GM12878 (cell line): ENCODE results near the gene SNN. TPM values are rescaled to one million over a fixed set of nuclear protein-coding genes. Genes with fewer than 3 reads are reported as not detected.

Experiments
- ATAC-seq: fragments of 200-7000 bp; cut with Tn5 transposase; 3 replicates; pipeline ENCODE4 v1.9.1; 2020; ENCODE audit warnings: mild to moderate bottlenecking, moderate library complexity
- BruUV-seq: library from RNA; stranded (reverse); fragments of 400-500 nt; replicated peaks from 2 replicates; lab custom pipeline; 2021; lab: Mats Ljungman, UMichigan
- CTCF ChIA-PET: fragments of 300-600 bp; sonication (Branson Sonifier 250); formaldehyde crosslinking; extraction: SDS; loops from one replicate; lab custom pipeline; 2021; ENCODE audit warnings: inconsistent platforms; lab: Yijun Ruan, JAX
- POLR2A ChIA-PET: fragments of 350-600 bp; formaldehyde crosslinking; extraction: SDS; loops from one replicate; lab custom pipeline; 2021; ENCODE audit warnings: inconsistent platforms; lab: Charles Lee
- RAD21 ChIA-PET: fragments of 300-600 bp; sonication (Branson Sonifier 250); formaldehyde crosslinking; loops from one replicate; lab custom pipeline; 2023; ENCODE audit warnings: antibody characterized with exemption; ENCODE audit not compliant: unreplicated experiment; lab: Charles Lee
- SMC1A ChIA-PET: fragments of 300-600 bp; sonication (Branson Sonifier 250); formaldehyde crosslinking; loops from one replicate; lab custom pipeline; 2023; ENCODE audit not compliant: unreplicated experiment, uncharacterized antibody; lab: Charles Lee
- DNase-seq: peaks from one replicate; pipeline ENCODE4 v3.0.0-alpha.2; 2011; ENCODE audit warnings: low read depth, low spot score
- FAIRE-seq: peaks from 3 replicates; lab custom pipeline; 2011; peaks lifted over from hg19 to GRCh38; lab: Jason Lieb, UNC
- H2AFZ ChIP-seq: 2 replicates; pipeline ENCODE4 v1.6.0; 2011; ENCODE audit warnings: low read depth, low read length, control low read depth; ENCODE audit not compliant: control insufficient read depth
- H3K27ac ChIP-seq: 2 replicates; pipeline ENCODE4 v1.5.1; 2011; ENCODE audit warnings: control low read depth; ENCODE audit not compliant: control insufficient read depth, insufficient read depth
- H3K27me3 ChIP-seq, 2 experiments: replicated peaks in 1 of 2; 2 replicates each; pipeline versions ENCODE4 v1.6.0 to v1.6.1; 2011; ENCODE audit warnings: low read length in 1 of 2; ENCODE audit not compliant: control insufficient read depth in 2 of 2, insufficient read depth in 2 of 2
- H3K36me3 ChIP-seq, 2 experiments: 2 replicates each; pipeline ENCODE4 v1.5.1; 2011; ENCODE audit warnings: low read length in 1 of 2; ENCODE audit not compliant: control insufficient read depth in 2 of 2, insufficient read depth in 2 of 2
- H3K4me1 ChIP-seq: 2 replicates; pipeline ENCODE4 v1.6.1; 2011; ENCODE audit warnings: mild to moderate bottlenecking, low read length, moderate library complexity, mixed read lengths; ENCODE audit not compliant: control insufficient read depth, insufficient read depth
- H3K4me2 ChIP-seq: 2 replicates; pipeline ENCODE4 v1.6.0; 2011; ENCODE audit warnings: control low read depth; ENCODE audit not compliant: control insufficient read depth, insufficient read depth
- H3K4me3 ChIP-seq: fragments of 200-600 bp; sonication (generic); 2 replicates; pipeline ENCODE4 v1.5.1; 2016
- H3K79me2 ChIP-seq: 2 replicates; pipeline ENCODE4 v1.6.0; 2011; ENCODE audit warnings: low read length; ENCODE audit not compliant: control insufficient read depth, insufficient read depth
- H3K9ac ChIP-seq: 2 replicates; pipeline ENCODE4 v1.8.0; 2011; ENCODE audit warnings: low read length, control low read depth, mixed read lengths; ENCODE audit not compliant: control insufficient read depth, insufficient read depth
- H3K9me3 ChIP-seq: replicated peaks from 3 replicates; pipeline ENCODE4 v1.5.1; 2011; ENCODE audit warnings: mild to moderate bottlenecking, low read length; ENCODE audit not compliant: control insufficient read depth, insufficient read depth
- H4K20me1 ChIP-seq: 2 replicates; pipeline ENCODE4 v1.6.0; 2011; ENCODE audit not compliant: control insufficient read depth, insufficient read depth
- CBX5 ChIP-seq: sonication (generic); IDR thresholded peaks from 2 replicates; pipeline ENCODE4 v1.6.1; 2016; ENCODE audit warnings: low read depth, moderate library complexity, mild to moderate bottlenecking, inconsistent platforms
- CHD2 ChIP-seq: IDR thresholded peaks from 2 replicates; pipeline ENCODE4 v1.6.1; 2011; ENCODE audit warnings: low read depth, low read length, improper control_type of control experiment, borderline replicate concordance
- CREB1 ChIP-seq: IDR thresholded peaks from 2 replicates; pipeline ENCODE4 v1.6.1; 2012; ENCODE audit warnings: low read depth, mild to moderate bottlenecking, inconsistent platforms
- EED ChIP-seq: sonication (generic); IDR thresholded peaks from 2 replicates; pipeline ENCODE4 v1.6.1; 2016; ENCODE audit warnings: antibody characterized with exemption, low read depth
- EP300 ChIP-seq, 2 experiments: fragments of 150-350 bp in 1 of 2; IDR thresholded peaks; 2 replicates each; pipeline ENCODE4 v1.6.1; 2011 to 2012; ENCODE audit warnings: low read depth in 2 of 2, low read length in 2 of 2, borderline replicate concordance in 1 of 2, improper control_type of control experiment in 1 of 2, inconsistent platforms in 1 of 2; ENCODE audit not compliant: control insufficient read depth in 1 of 2
- FOXM1 ChIP-seq: IDR thresholded peaks from 2 replicates; pipeline ENCODE4 v1.6.1; 2012; ENCODE audit warnings: low read depth, mild to moderate bottlenecking, inconsistent platforms, low read length, moderate library complexity
- NR2F1 ChIP-seq: fragments of 450-650 bp; conservative IDR thresholded peaks from 2 replicates; pipeline ENCODE4 v1.6.1; 2017; ENCODE audit warnings: mild to moderate bottlenecking
- NRF1 ChIP-seq: conservative IDR thresholded peaks from 2 replicates; pipeline ENCODE4 v1.6.1; 2011; ENCODE audit warnings: mild to moderate bottlenecking, low read depth, low read length, improper control_type of control experiment
- POU2F2 ChIP-seq: IDR thresholded peaks from 3 replicates; pipeline ENCODE4 v1.6.1; 2011; ENCODE audit warnings: low read depth, mild to moderate bottlenecking, low read length, borderline replicate concordance
- RAD51 ChIP-seq: fragments of 450-650 bp; IDR thresholded peaks from 2 replicates; pipeline ENCODE4 v1.6.1; 2016; ENCODE audit warnings: moderate library complexity, mild to moderate bottlenecking, inconsistent platforms
- SPI1 ChIP-seq: IDR thresholded peaks from 2 replicates; pipeline ENCODE4 v1.6.1; 2011; ENCODE audit warnings: low read depth, mild to moderate bottlenecking, low read length, moderate library complexity, borderline replicate concordance; ENCODE audit not compliant: insufficient read depth
- SREBF1 ChIP-seq: IDR thresholded peaks from 2 replicates; pipeline ENCODE4 v1.6.1; 2012; ENCODE audit warnings: mild to moderate bottlenecking, low read length
- STAT3 ChIP-seq: IDR thresholded peaks from 2 replicates; pipeline ENCODE4 v1.6.1; 2011; ENCODE audit warnings: low read depth, low read length, improper control_type of control experiment
- TCF12 ChIP-seq: IDR thresholded peaks from 2 replicates; pipeline ENCODE4 v1.6.1; 2011; ENCODE audit warnings: low read depth, mild to moderate bottlenecking, low read length
- YY1 ChIP-seq: IDR thresholded peaks from 2 replicates; pipeline ENCODE4 v1.6.1; 2011; ENCODE audit warnings: low read depth, mild to moderate bottlenecking, low read length
- ZNF384 ChIP-seq: IDR thresholded peaks from 2 replicates; pipeline ENCODE4 v1.6.1; 2012; ENCODE audit warnings: low read depth, mild to moderate bottlenecking, low read length, improper control_type of control experiment, borderline replicate concordance
- WGBS: methylation state at CpG from one replicate; pipeline ENCODE4 v1.1.6; 2016; ENCODE audit warnings: low lambda C conversion rate; ENCODE audit not compliant: insufficient replicate concordance, insufficient coverage; ENCODE audit errors: missing lambda C conversion rate; 5-methylcytosine and 5-hydroxymethylcytosine counted together
- in situ Hi-C: fragments of 300-500 bp; cut with MboI; formaldehyde crosslinking; loops from 9 replicates; pipeline ENCODE4 v1.14.3; 2018; ENCODE audit warnings: mixed read lengths
- intact Hi-C: fragments of 100-400 bp; cut with micrococcal nuclease; formaldehyde crosslinking; loops from one replicate; pipeline ENCODE4 v1.14.2; 2022; ENCODE audit not compliant: unreplicated experiment
- polyA plus RNA-seq, 11 experiments: library from polyadenylated mRNA; depleted of rRNA in 4 of 11; unstranded in 6 of 11; stranded (reverse) in 5 of 11; fragments of >200 nt; fragmentation: Nextera tagmentation in 4 of 11; fragmentation: Illumina TruSeq in 1 of 11; extraction: Ambion mirVana in 4 of 11; extraction: Trizol in 1 of 11; gene quantifications; 1 replicate in 1 of 11; 2 replicates in 10 of 11; pipeline versions ENCODE4 v1.2.1 to v1.2.3, GENCODE V29; 2011 to 2016; ENCODE audit warnings: inconsistent platforms in 2 of 11, missing spikeins in 2 of 11, low read depth in 1 of 11
- total RNA-seq, 4 experiments: library from RNA; depleted of rRNA in 3 of 4; stranded (reverse); fragments of >200 nt in 3 of 4; fragmentation: Illumina TruSeq in 1 of 4; extraction: Trizol in 1 of 4; gene quantifications; 2 replicates each; pipeline versions ENCODE4 v1.2.1 to v1.2.3, GENCODE V29; 2013 to 2021
- TF ChIP-seq, protein P1 (sequence below): fragments of 450-650 bp; IDR thresholded peaks from 2 replicates; pipeline ENCODE4 v1.6.1; 2016; ENCODE audit warnings: mild to moderate bottlenecking
- TF ChIP-seq, protein P2 (sequence below): IDR thresholded peaks from 2 replicates; pipeline ENCODE4 v1.6.1; 2011; ENCODE audit warnings: borderline replicate concordance, low read depth, mild to moderate bottlenecking, moderate library complexity, low read length; ENCODE audit not compliant: insufficient read depth, poor library complexity, severe bottlenecking
- TF ChIP-seq, protein P3 (sequence below): fragments of 450-650 bp; IDR thresholded peaks from 2 replicates; pipeline ENCODE4 v1.6.1; 2017; ENCODE audit warnings: low read depth, mild to moderate bottlenecking, moderate library complexity

Gene SNN
- total and polyA plus RNA-seq, 10 of the 15 experiments (the other 5 are each of a cell fraction or from before 2014, with no cell fraction given) = 2.2 to 43.4 (median 27.8) TPM

DNA sequence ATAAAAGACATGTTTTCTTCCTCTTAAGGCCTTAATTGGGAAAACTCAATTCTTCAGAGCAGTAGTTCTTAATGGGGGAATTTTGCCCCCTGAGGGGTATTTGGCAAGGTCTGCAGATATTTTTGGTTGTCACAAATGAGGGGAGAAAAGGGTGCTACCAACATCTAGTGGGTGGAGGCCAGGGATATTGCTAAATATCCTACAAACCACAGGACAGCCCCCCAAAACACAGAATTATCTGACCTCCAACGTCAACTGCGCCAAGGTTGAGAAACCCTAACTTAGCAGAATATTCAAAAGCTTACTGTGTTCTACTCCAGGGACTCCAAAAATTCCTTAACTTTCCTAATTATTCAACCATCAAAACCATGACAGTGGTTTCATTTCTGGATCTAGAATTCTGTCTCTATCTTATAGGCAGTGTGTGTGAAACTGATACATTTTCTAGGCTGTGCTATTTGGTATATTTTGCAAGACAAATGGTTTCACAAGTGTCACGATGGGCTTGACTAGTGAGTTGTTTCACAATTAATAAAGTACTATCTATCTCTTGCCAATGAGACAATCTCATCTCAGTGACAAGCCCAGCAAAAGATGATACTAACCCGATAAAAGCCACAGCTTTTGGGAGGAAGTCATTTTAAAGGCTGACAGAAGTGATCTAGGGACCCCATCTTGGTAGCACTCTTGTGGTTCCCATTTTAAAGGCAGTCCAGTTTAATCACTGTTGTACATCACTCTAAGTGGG is 59.7 kb downstream of the SNN start:
- H3K4me3 ChIP-seq = no peak overlapping the region
- TSS peak; percentile 16 for BruUV-seq
- peak; percentile 89 for ATAC-seq
- TF ChIP-seq SPI1 = peak; percentile 42; the same call in 1 of the 2 replicates
- TF ChIP-seq ZNF384 = no peak
- no peak for TF ChIP-seq NR2F1
- TF ChIP-seq YY1 = peak; percentile 49; the same call in 1 of the 2 replicates
- no peak for TF ChIP-seq TCF12
- TF ChIP-seq, protein P1, sequence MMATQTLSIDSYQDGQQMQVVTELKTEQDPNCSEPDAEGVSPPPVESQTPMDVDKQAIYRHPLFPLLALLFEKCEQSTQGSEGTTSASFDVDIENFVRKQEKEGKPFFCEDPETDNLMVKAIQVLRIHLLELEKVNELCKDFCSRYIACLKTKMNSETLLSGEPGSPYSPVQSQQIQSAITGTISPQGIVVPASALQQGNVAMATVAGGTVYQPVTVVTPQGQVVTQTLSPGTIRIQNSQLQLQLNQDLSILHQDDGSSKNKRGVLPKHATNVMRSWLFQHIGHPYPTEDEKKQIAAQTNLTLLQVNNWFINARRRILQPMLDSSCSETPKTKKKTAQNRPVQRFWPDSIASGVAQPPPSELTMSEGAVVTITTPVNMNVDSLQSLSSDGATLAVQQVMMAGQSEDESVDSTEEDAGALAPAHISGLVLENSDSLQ = peak; percentile 39
- no peak for TF ChIP-seq CBX5
- TF ChIP-seq EP300 (IDR thresholded peaks at IDR 0.05; ENCODE audit: borderline replicate concordance in 1 of 2, control insufficient read depth in 1 of 2, low read depth in 2 of 2, low read length in 2 of 2) = 0 out of 4 replicates have a peak, but pooled peaks of 1 of the 2 experiments have one; percentile 32
- TF ChIP-seq, protein P2, sequence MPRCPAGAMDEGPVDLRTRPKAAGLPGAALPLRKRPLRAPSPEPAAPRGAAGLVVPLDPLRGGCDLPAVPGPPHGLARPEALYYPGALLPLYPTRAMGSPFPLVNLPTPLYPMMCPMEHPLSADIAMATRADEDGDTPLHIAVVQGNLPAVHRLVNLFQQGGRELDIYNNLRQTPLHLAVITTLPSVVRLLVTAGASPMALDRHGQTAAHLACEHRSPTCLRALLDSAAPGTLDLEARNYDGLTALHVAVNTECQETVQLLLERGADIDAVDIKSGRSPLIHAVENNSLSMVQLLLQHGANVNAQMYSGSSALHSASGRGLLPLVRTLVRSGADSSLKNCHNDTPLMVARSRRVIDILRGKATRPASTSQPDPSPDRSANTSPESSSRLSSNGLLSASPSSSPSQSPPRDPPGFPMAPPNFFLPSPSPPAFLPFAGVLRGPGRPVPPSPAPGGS = no peak
- TF ChIP-seq CREB1 = peak; percentile 30; the same call in 1 of the 2 replicates
- no peak for TF ChIP-seq RAD51
- peak; percentile 42; the same call in 1 of the 2 replicates for TF ChIP-seq FOXM1
- no peak for TF ChIP-seq POU2F2
- TF ChIP-seq STAT3 = no peak
- no peak for TF ChIP-seq CHD2
- TF ChIP-seq SREBF1 = no peak
- 0 out of 2 replicates have a peak, but pooled peaks have one; percentile 32 for TF ChIP-seq EED
- TF ChIP-seq, protein P3, sequence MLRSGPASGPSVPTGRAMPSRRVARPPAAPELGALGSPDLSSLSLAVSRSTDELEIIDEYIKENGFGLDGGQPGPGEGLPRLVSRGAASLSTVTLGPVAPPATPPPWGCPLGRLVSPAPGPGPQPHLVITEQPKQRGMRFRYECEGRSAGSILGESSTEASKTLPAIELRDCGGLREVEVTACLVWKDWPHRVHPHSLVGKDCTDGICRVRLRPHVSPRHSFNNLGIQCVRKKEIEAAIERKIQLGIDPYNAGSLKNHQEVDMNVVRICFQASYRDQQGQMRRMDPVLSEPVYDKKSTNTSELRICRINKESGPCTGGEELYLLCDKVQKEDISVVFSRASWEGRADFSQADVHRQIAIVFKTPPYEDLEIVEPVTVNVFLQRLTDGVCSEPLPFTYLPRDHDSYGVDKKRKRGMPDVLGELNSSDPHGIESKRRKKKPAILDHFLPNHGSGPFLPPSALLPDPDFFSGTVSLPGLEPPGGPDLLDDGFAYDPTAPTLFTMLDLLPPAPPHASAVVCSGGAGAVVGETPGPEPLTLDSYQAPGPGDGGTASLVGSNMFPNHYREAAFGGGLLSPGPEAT = 0 out of 2 replicates have a peak, but pooled peaks have one; percentile 41
- no peak for TF ChIP-seq NRF1

More for the DNA sequence above, 59.7 kb downstream of the SNN start:
- DNase-seq = no peak
- H3K79me2 ChIP-seq = peaks cover 62% of the 10 kb centered on the region
- intact Hi-C loops = no loop called here
- H3K27me3 ChIP-seq = no peaks in the 10 kb centered on the region
- RAD21 ChIA-PET = no interaction called here
- peaks cover 35% of the 10 kb centered on the region for H3K4me1 ChIP-seq
- H3K9ac ChIP-seq = peak overlapping the region; percentile 27; the same call in 1 of the 2 replicates
- peak overlapping the region; percentile 75 for H3K4me2 ChIP-seq
- SMC1A ChIA-PET = interaction anchor here (1.5 kb wide), 1 partner anchor 16 kb away, joined by 6 read pairs; no protein-coding TSS in a partner anchor
- peak overlapping the region; percentile 74 for H3K27ac ChIP-seq
- H3K36me3 ChIP-seq = peaks cover 10 to 57% of the 10 kb centered on the region in 2 experiments
- POLR2A ChIA-PET = no interaction called here
- CTCF ChIA-PET = interaction anchor here (1.1 kb wide), 1 partner anchor 10 kb away, joined by 3 read pairs; no protein-coding TSS in a partner anchor
- no peaks in the 10 kb centered on the region for H3K9me3 ChIP-seq
- in situ Hi-C loops = no loop called here
- 27% methylated on average over 4 of the region's 4 CpGs for WGBS
- H4K20me1 ChIP-seq = no peaks in the 10 kb centered on the region; the same call in none of the 2 replicates
- no peak overlapping the region for H2AFZ ChIP-seq
- FAIRE-seq = peak; percentile 31
